Ishikawa (cell line): Measurements from ENCODE around the gene SPG11.

ENCODE experiments used
- CEBPB ChIP-seq: IDR thresholded peaks from 2 replicates; pipeline ENCODE4 v1.6.1; 2012
- CREB1 ChIP-seq: IDR thresholded peaks from 2 replicates; pipeline ENCODE4 v1.6.1; 2012; ENCODE audit warnings: low read depth
- EGR1 ChIP-seq: IDR thresholded peaks from 2 replicates; pipeline ENCODE4 v1.6.1; 2012
- EP300 ChIP-seq: IDR thresholded peaks from 2 replicates; pipeline ENCODE4 v1.6.1; 2012; ENCODE audit warnings: borderline replicate concordance
- FOXM1 ChIP-seq: IDR thresholded peaks from 2 replicates; pipeline ENCODE4 v1.6.1; 2012; ENCODE audit warnings: low read depth, borderline replicate concordance
- NFIC ChIP-seq: IDR thresholded peaks from 2 replicates; pipeline ENCODE4 v1.6.1; 2012
- RAD21 ChIP-seq: IDR thresholded peaks from 2 replicates; pipeline ENCODE4 v1.6.1; 2012; ENCODE audit warnings: low read depth
- TAF1 ChIP-seq: IDR thresholded peaks from 2 replicates; pipeline ENCODE4 v1.6.1; 2012; ENCODE audit warnings: low read depth, mild to moderate bottlenecking
- TCF12 ChIP-seq: IDR thresholded peaks from 2 replicates; pipeline ENCODE4 v1.6.1; 2012; ENCODE audit warnings: low read depth
- TEAD4 ChIP-seq: IDR thresholded peaks from 2 replicates; pipeline ENCODE4 v1.6.1; 2012
- YY1 ChIP-seq: IDR thresholded peaks from 2 replicates; pipeline ENCODE4 v1.6.1; 2012; ENCODE audit warnings: low read depth
- ZBTB7A ChIP-seq: IDR thresholded peaks from 2 replicates; pipeline ENCODE4 v1.6.1; 2012; ENCODE audit warnings: low read depth
- TF ChIP-seq, protein P1 (sequence below): IDR thresholded peaks from 2 replicates; pipeline ENCODE4 v1.6.1; 2012; ENCODE audit warnings: low read depth, mild to moderate bottlenecking
- TF ChIP-seq, protein P2 (sequence below): IDR thresholded peaks from 2 replicates; pipeline ENCODE4 v1.6.1; 2012
- TF ChIP-seq, protein P3 (sequence below): IDR thresholded peaks from 2 replicates; pipeline ENCODE4 v1.6.1; 2012

The SPG11 gene

DNA sequence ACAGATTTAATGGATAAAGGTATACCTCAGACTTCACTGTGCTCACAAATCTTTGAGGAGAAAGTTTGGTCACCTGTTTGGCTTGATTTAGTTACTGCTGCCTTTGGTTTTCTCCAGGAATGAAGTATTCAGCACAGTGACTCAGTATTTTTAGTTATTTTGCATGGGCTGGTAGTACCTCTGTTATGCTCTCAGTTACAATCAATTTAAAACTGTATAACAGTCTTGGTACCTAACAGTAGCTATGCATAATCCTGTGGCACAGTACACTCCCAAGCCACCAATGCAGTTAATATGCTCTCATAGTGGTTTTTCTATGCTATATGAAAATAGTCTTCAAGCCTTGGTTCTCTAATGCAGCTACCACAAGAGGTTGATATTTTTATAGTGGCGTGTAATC lies 138.4 kb downstream of the SPG11 start:
- TF ChIP-seq ZBTB7A: no peak
- no peak for TF ChIP-seq TEAD4
- no peak for TF ChIP-seq EGR1
- no peak for TF ChIP-seq EP300
- no peak for TF ChIP-seq TAF1
- TF ChIP-seq YY1: no peak
- TF ChIP-seq, protein P1, sequence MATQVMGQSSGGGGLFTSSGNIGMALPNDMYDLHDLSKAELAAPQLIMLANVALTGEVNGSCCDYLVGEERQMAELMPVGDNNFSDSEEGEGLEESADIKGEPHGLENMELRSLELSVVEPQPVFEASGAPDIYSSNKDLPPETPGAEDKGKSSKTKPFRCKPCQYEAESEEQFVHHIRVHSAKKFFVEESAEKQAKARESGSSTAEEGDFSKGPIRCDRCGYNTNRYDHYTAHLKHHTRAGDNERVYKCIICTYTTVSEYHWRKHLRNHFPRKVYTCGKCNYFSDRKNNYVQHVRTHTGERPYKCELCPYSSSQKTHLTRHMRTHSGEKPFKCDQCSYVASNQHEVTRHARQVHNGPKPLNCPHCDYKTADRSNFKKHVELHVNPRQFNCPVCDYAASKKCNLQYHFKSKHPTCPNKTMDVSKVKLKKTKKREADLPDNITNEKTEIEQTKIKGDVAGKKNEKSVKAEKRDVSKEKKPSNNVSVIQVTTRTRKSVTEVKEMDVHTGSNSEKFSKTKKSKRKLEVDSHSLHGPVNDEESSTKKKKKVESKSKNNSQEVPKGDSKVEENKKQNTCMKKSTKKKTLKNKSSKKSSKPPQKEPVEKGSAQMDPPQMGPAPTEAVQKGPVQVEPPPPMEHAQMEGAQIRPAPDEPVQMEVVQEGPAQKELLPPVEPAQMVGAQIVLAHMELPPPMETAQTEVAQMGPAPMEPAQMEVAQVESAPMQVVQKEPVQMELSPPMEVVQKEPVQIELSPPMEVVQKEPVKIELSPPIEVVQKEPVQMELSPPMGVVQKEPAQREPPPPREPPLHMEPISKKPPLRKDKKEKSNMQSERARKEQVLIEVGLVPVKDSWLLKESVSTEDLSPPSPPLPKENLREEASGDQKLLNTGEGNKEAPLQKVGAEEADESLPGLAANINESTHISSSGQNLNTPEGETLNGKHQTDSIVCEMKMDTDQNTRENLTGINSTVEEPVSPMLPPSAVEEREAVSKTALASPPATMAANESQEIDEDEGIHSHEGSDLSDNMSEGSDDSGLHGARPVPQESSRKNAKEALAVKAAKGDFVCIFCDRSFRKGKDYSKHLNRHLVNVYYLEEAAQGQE: no peak

DNA sequence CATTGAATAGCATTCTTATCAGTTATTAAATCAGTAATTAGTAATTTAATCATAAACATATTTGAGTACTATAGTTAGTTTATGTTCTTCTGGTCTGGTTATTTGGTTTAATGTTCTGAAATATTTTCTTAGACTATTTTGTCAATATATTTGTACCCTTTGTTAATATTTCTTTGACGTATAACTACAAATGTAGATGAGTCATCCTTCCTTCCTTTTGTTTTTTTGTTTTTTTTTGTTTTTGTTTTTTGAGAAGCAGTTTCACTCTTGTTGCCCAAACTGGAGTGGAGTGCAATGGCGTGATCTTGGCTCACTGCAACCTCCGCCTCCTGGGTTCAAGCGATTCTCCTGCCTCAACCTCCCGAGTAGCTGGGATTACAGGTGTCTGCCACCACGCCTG lies 143.9 kb downstream of the SPG11 start:
- TF ChIP-seq, protein P2, sequence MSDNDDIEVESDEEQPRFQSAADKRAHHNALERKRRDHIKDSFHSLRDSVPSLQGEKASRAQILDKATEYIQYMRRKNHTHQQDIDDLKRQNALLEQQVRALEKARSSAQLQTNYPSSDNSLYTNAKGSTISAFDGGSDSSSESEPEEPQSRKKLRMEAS: no peak
- TF ChIP-seq, protein P3, sequence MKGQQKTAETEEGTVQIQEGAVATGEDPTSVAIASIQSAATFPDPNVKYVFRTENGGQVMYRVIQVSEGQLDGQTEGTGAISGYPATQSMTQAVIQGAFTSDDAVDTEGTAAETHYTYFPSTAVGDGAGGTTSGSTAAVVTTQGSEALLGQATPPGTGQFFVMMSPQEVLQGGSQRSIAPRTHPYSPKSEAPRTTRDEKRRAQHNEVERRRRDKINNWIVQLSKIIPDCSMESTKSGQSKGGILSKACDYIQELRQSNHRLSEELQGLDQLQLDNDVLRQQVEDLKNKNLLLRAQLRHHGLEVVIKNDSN: no peak
- TF ChIP-seq TCF12 (no peak), RAD21 (no peak), TEAD4 (no peak), YY1 (no peak), FOXM1 (no peak), CEBPB (no peak), NFIC (no peak), CREB1 (no peak), EGR1 (no peak), ZBTB7A (no peak)
- TF ChIP-seq, protein P1: no peak

DNA sequence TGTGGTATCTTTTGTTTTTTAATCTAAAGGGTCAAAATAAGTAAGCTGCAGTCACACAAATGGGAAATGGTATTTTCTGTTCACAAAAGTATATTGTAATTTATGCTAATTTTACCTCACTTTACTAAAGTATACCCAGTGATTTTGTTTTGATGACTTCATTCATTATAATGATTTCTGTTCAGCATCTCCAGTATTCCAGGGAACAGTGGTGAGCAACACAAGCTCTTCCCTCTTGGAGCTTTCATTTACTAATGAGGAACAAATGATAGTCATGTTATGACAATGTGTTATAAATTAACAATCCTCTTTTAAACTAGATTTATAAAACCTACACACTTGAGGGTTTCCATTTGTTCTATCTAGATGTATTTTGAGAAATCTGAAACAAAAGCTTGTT lies 147.0 kb downstream of the SPG11 start:
- TF ChIP-seq NFIC: no peak
- TF ChIP-seq EP300: no peak
- TF ChIP-seq ZBTB7A: no peak
- TF ChIP-seq YY1: no peak
- TF ChIP-seq, protein P3: no peak
- no peak for TF ChIP-seq FOXM1
- no peak for TF ChIP-seq EGR1
- TF ChIP-seq, protein P1: no peak
- no peak for TF ChIP-seq RAD21
- TF ChIP-seq, protein P2: no peak
- TF ChIP-seq TAF1: no peak
- no peak for TF ChIP-seq CEBPB
- TF ChIP-seq TEAD4: no peak
